ENCODE results near the gene GFPT2. TPM values are rescaled to one million over a fixed set of nuclear protein-coding genes. Genes with fewer than 3 reads are reported as not detected.

GFPT2 gene
- polyA plus RNA-seq, 2 of the 4 experiments (the other 2 are of a cell fraction) = 24.4 to 38.0 TPM

DNA sequence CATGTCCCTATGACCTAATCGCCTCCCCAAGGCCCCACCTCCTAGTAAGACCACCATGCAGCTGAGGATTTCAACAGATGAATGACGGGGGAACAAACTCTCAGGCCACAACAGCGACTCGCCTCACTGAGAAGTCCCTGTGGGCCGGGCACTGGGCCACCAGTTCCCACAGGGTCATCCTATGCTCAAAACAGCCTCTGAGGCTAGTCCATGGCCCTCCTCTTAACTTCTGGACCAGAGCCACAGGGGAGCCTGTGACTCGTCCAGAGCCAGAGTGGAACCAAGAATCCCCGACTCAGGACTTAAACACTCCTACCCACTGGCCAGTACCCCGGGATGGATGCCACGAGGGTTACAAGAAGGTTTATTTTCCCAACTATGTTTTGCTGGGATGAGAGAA, 12.3 kb downstream of the GFPT2 start:
- WGBS (ENCODE audit: missing lambda C conversion rate) = 80% methylated on average over 9 of the region's 9 CpGs
- ChIA-PET CTCF (interaction anchor here (1.0 to 5.4 kb wide), 4 partner anchors 9 to 24 kb away, joined by 3 to 45 read pairs (median 4); no protein-coding TSS in a partner anchor), POLR2A (no interaction called here)
- Histone ChIP-seq H3K9me3 (no peaks in the 10 kb centered on the region), H3K27ac (peak overlapping the region in 1 of 2 experiments; percentile 57; a peak in 3 of 6 replicates), H3K4me2 (no peak overlapping the region), H3K4me1 (peaks cover 35% of the 10 kb centered on the region), H3K4me3 (no peak overlapping the region)
- DNase-seq (ENCODE audit: low read depth in 1 of 2, low spot score in 1 of 2) = no peak
- TF ChIP-seq CHD4 (IDR thresholded peaks at IDR 0.05; ENCODE audit: borderline replicate concordance) (no peak), HMGXB4 (CRISPR knock-in tag; IDR thresholded peaks at IDR 0.05; ENCODE audit: borderline replicate concordance) (no peak), KDM1A (IDR thresholded peaks at IDR 0.05; ENCODE audit: low read depth) (no peak), CBX8 (IDR thresholded peaks at IDR 0.05) (no peak), MAFK (IDR thresholded peaks at IDR 0.05; ENCODE audit: partially characterized antibody) (peak; percentile 31)
- no peak for FAIRE-seq
- no peak; a peak in 1 of 6 replicates for ATAC-seq

- no peaks in the 10 kb centered on the region for H3K9me3 ChIP-seq
- ATAC-seq (no peak), FAIRE-seq (no peak), DNase-seq (ENCODE audit: low read depth in 1 of 2, low spot score in 1 of 2) (no peak)
- WGBS (ENCODE audit: missing lambda C conversion rate) = 91% methylated on average over 7 of the region's 7 CpGs
- H3K27ac ChIP-seq = peak overlapping the region in 1 of 2 experiments; percentile 20; a peak in 1 of 6 replicates
- peaks cover 34% of the 10 kb centered on the region for H3K4me1 ChIP-seq
- TF ChIP-seq NPAS2 (CRISPR knock-in tag; IDR thresholded peaks at IDR 0.05; ENCODE audit: borderline replicate concordance) (no peak), RNF2 (IDR thresholded peaks at IDR 0.05; ENCODE audit: borderline replicate concordance, low read depth) (no peak), FOSL2 (IDR thresholded peaks at IDR 0.05) (no peak), FOSL2 (CRISPR knock-in tag; IDR thresholded peaks at IDR 0.05) (no peak), HOXA7 (CRISPR knock-in tag; IDR thresholded peaks at IDR 0.05) (no peak), CBX8 (IDR thresholded peaks at IDR 0.05) (no peak), POLR2AphosphoS2 (conservative IDR thresholded peaks at IDR 0.05; ENCODE audit: low read length) (no peak), RAD21 (conservative IDR thresholded peaks at IDR 0.05 in 1 of 2, IDR thresholded peaks at IDR 0.05 in 1 of 2) (no peak), HOXB5 (CRISPR knock-in tag; IDR thresholded peaks at IDR 0.05) (no peak)
- ChIA-PET POLR2A (no interaction called here), CTCF (interaction anchor here (1.1 to 5.4 kb wide), 4 partner anchors 11 to 46 kb away, joined by 3 to 45 read pairs (median 7); no protein-coding TSS in a partner anchor)
- H3K4me3 ChIP-seq = no peak overlapping the region
- H3K4me2 ChIP-seq = no peak overlapping the region
Measured at GRCh38 chr5:180339583-180340183, 13.5 kb downstream of the GFPT2 start.

- FAIRE-seq = no peak
- WGBS (ENCODE audit: missing lambda C conversion rate) = 89% methylated on average over 22 of the region's 22 CpGs
- ChIA-PET CTCF (interaction anchor here (1.0 to 11.1 kb wide), 8 partner anchors 9 to 131 kb away, joined by 3 to 181 read pairs (median 10); no protein-coding TSS in a partner anchor), POLR2A (no interaction called here)
- no peak overlapping the region for H3K27ac ChIP-seq
- TF ChIP-seq TFCP2L1 (CRISPR knock-in tag; IDR thresholded peaks at IDR 0.05) (no peak), CHD4 (IDR thresholded peaks at IDR 0.05; ENCODE audit: borderline replicate concordance) (no peak), RNF2 (IDR thresholded peaks at IDR 0.05; ENCODE audit: borderline replicate concordance, low read depth) (no peak), CEBPB (IDR thresholded peaks at IDR 0.05) (no peak), RAD21 (conservative IDR thresholded peaks at IDR 0.05 in 1 of 2, IDR thresholded peaks at IDR 0.05 in 1 of 2) (no peak), MYC (IDR thresholded peaks at IDR 0.05; ENCODE audit: borderline replicate concordance, low read length) (no peak), RCOR1 (IDR thresholded peaks at IDR 0.05; ENCODE audit: low read depth, low read length) (no peak), FOXS1 (CRISPR knock-in tag; IDR thresholded peaks at IDR 0.05) (no peak), POLR2A (IDR thresholded peaks at IDR 0.05; ENCODE audit: low read length) (no peak), FOSL2 (IDR thresholded peaks at IDR 0.05) (no peak), FOSL2 (CRISPR knock-in tag; IDR thresholded peaks at IDR 0.05) (no peak), TP53 (CRISPR knock-in tag; IDR thresholded peaks at IDR 0.05) (no peak)
- peaks cover 34% of the 10 kb centered on the region for H3K4me1 ChIP-seq
- H3K9me3 ChIP-seq = no peaks in the 10 kb centered on the region
- H3K4me3 ChIP-seq = no peak overlapping the region
- ATAC-seq = no peak
- no peak overlapping the region for H3K4me2 ChIP-seq
- no peak for DNase-seq (ENCODE audit: low read depth in 1 of 2, low spot score in 1 of 2)
Measured at GRCh38 chr5:180338001-180338707, 15.0 kb downstream of the GFPT2 start.
